HEK293 (cell line): ENCODE data around the gene MAPK8IP3.

Experiments
- ZNF701 ChIP-seq: fragments of 450-650 bp; formaldehyde crosslinking; IDR thresholded peaks from 2 replicates; pipeline ENCODE4 v1.5.1; 2016; ENCODE audit warnings: missing biosample characterization, missing genetic modification characterization
- TF ChIP-seq, protein P1 (sequence below): fragments of 450-650 bp; formaldehyde crosslinking; IDR thresholded peaks from 2 replicates; pipeline ENCODE4 v1.5.1; 2016; ENCODE audit warnings: missing biosample characterization, missing genetic modification characterization
- TF ChIP-seq, protein P2 (sequence below): fragments of 450-650 bp; formaldehyde crosslinking; IDR thresholded peaks from 2 replicates; pipeline ENCODE4 v1.5.1; 2016; ENCODE audit warnings: missing biosample characterization, missing genetic modification characterization

- TF ChIP-seq, protein P1, sequence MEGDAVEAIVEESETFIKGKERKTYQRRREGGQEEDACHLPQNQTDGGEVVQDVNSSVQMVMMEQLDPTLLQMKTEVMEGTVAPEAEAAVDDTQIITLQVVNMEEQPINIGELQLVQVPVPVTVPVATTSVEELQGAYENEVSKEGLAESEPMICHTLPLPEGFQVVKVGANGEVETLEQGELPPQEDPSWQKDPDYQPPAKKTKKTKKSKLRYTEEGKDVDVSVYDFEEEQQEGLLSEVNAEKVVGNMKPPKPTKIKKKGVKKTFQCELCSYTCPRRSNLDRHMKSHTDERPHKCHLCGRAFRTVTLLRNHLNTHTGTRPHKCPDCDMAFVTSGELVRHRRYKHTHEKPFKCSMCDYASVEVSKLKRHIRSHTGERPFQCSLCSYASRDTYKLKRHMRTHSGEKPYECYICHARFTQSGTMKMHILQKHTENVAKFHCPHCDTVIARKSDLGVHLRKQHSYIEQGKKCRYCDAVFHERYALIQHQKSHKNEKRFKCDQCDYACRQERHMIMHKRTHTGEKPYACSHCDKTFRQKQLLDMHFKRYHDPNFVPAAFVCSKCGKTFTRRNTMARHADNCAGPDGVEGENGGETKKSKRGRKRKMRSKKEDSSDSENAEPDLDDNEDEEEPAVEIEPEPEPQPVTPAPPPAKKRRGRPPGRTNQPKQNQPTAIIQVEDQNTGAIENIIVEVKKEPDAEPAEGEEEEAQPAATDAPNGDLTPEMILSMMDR (tag by site-specific recombination) = peak; percentile 85
- TF ChIP-seq, protein P2, sequence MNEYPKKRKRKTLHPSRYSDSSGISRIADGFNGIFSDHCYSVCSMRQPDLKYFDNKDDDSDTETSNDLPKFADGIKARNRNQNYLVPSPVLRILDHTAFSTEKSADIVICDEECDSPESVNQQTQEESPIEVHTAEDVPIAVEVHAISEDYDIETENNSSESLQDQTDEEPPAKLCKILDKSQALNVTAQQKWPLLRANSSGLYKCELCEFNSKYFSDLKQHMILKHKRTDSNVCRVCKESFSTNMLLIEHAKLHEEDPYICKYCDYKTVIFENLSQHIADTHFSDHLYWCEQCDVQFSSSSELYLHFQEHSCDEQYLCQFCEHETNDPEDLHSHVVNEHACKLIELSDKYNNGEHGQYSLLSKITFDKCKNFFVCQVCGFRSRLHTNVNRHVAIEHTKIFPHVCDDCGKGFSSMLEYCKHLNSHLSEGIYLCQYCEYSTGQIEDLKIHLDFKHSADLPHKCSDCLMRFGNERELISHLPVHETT (tag by site-specific recombination) = no peak
- no peak for TF ChIP-seq ZNF701
Measured at GRCh38 chr16:1812732-1813163, 106.8 kb downstream of the MAPK8IP3 start.
